HUDEP-2 (cell line): ENCODE data around the gene ARMC8.

Experiments used
- DNase-seq, 76 experiments: peaks; one replicate each; lab custom pipeline; 2025; ENCODE audit not compliant: unreplicated experiment in 76 of 76; lab: John Stamatoyannopoulos, UW

Gene ARMC8

DNA sequence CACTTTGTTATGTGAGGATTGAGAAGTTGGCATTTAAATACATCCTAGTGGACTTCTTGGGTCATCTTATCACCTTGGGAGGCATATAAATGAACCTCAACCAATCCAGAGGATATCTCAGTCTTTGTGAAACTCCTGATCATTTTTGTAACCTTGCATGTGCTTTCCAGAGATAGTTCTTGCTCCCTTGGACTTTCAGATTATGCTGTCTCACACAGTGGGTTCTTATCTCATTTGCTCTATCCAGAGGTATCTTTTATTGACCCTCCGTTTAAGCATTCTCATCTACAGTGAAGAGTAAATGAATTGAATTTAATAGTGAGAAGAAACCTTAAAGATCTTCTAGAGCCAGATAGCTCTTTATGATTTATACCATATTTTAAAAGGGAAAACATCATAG is 10.4 kb downstream of the ARMC8 start:
- peak in 6 of 76 experiments; percentile 22 to 44 (median 39) for DNase-seq

DNA sequence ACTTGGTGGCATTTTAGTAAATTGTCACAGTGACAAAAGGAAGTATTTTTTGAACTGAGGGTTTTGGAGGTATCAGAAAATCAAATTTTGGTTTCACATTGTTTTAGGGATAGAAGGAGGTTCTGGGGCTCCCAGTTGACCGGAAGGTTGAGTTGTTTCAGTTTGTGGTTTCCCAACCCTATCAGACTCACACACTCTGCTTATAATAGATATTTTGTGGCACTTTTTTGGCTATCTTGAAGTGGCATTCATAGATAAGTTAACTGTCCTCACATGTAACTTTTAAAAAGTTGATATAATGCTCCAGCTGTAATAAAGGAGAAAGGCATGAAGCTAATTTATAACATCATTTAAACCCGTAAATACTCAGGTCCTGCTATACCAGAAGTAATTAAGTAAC is 12.8 kb downstream of the ARMC8 start:
- DNase-seq, result peak in 64 of 76 experiments; percentile 1 to 91 (median 63)

DNA sequence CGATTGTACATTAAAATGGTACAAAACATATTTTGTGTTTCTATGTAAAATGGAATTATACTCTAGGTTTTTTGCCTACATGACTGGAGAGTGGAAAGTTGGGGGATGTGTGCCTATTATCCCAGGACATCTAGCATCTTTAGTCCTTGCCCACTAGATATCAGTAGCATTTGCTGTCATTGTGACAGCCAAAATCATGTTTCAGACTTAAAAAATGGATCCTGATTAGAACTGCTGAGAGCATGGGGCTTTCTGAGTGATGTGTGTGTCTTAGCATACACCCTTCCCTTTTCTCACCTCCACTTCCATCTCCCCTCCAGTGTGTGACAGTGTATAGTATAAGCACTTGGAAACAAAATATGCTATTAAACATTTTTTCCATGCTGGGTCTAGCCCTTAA is 13.3 kb downstream of the ARMC8 start:
- peak in 38 of 76 experiments; percentile 10 to 83 (median 54) for DNase-seq

DNA sequence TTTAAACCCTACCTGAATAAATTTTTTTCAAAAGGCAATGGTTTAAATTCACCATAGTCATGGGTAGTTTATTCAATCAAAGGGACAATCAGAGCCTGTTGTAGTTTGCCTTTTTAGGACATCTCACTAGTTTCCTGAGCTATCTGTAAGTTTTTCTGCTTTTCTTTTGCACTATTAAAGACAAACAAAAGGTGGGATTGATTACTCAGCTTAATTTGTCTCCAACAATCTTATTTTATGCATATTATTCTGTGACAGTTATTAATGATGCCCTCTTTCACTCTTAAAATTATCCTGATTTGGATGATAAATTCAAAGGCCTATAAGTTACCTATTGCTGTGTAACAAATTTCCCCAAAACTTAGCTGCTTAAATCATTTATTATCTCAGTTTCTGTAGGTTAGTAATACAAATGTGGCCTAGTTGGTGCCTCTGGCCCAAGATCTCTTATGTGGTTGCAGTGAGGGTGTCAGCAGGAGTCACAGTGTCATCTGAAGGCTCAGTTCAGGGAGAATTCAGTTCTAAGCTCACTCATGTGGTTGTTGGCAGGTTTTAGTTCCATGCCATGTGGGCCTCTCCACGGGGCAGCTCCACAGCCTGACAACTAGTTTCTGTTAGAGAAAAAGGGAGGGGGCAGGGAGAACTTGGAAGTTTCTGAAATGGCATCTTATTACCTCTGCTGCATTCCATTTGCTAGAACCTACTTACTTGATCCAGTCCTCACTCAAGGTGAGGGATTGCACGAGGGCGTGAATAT is 16.0 kb downstream of the ARMC8 start:
- DNase-seq, result peak in 10 of 76 experiments; percentile 4 to 43 (median 20)

DNA sequence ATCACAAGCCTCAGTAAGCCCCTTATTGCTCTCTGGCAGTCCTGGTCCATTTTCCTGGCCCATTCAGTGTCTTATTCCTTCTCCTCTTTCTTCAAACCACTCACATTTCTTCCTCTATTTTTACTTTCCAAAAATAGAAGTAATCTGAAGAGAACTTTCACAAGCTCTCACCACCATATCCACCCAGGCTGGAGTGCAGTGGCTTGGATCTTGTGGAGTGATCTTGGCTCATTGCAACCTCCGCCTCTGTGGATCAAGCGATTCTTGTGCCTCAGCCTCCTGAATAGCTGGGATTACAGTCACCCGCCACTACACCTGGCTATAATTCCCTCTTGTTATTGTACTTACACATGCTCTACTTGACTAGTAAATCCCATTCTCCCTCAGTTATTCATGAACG is 16.8 kb downstream of the ARMC8 start:
- no peak for DNase-seq

DNA sequence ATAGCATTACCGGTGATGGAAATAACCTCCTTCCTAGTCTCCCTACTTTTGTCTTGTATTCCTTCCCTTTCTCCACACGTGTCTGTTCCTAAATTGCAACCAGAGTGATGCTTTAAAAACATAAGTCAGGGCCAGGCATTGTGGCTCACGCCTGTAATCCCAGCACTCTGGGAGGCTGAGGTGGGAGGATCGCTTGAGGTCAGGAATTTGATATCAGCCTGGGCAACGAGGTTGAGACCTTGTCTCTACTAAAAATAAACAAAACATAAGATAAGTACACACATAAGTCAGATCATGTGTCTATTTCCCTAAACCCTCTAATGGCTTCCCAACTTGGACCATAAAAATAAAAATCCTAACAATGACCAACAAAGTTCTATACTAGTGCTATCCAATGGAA is 18.4 kb downstream of the ARMC8 start:
- DNase-seq, result peak in 1 of 76 experiments; percentile 8

DNA sequence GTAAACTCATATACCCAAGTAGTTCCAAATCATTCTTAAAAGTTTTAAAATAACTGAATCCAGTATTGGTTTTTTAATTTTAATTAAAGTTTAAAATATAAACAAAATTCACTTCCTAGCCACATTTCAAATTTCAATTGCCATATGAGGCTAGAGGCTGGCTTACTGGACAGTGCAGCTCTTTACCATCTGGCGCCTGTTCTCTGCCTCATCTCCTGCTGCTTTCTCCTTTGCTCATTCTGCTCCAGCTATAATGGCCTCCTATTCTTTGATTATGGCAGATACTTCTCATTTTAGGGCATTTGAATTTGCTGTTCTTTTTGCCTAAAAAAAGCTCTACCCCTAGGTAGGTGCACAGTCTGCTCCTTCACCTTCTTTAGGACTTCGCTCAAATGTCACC is 19.1 kb downstream of the ARMC8 start:
- DNase-seq, result no peak

DNA sequence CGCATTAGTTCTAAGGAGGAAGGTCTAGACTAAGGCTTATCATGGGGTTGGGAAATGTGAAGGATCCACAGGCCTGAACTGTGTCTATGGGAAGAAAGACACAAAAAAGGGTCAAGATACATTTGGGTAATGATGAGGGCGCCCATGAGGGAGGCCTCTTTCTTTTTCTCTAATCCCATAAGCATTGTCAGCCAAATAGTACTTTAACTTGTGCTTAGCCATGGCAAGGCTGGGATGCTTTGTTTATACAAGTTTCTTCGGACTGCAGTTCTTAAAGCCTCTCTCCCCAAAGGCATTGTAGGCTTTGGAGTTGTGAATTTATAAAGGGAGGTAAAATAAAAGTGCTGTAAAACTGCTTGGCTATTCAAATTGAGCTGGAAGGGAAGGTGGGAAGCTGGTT is 23.4 kb downstream of the ARMC8 start:
- no peak for DNase-seq

DNA sequence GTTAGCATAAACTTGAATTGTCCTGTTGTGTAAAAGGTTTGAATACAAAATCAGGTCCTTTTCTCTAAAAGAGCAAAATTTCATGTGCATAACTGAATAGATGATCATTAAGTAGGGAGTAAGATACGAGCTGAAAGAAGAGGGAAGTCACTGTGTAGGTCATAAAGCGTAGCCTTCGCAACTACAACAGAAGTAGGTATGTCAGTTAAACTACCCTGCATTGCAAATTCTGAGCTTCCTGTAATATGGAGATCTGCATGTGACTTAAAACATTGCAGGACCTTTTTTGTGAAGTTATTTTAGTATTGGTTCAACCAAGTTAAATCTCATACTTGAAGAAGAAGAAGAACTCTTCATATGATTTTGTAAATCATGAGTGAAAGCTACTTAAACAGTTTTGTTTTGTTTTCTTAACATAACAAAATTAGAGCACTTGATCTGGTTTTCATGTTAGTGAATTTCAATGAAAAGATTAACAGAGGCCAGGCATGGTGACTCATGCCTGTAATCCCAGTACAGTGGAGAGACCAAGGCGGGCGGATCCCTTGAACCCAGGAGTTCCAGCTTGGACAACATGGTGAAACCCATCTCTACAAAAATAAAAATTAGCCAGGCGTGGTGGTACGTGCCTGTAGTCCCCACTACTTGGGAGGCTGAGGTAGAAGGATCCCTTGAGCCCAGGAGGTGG is 26.4 kb downstream of the ARMC8 start:
- no peak for DNase-seq

DNA sequence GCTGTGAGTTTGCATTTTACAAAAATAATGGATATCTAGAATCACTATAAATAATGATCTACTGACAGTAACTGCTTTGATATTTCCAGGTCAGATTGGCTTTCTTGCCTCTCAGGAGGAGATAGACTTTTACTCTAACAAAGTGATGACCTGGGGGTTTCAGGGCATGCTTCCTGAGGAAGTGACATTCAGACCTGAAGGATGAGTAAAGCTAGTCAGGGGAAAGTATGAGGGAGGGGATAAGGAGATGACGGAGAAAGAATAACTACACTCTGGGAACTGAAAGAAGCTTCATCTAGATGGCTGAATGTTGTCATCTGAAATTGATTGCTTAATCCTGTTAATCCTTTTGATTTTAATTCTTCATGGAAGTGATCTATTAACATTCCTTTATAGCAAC is 32.2 kb downstream of the ARMC8 start:
- no peak for DNase-seq

DNA sequence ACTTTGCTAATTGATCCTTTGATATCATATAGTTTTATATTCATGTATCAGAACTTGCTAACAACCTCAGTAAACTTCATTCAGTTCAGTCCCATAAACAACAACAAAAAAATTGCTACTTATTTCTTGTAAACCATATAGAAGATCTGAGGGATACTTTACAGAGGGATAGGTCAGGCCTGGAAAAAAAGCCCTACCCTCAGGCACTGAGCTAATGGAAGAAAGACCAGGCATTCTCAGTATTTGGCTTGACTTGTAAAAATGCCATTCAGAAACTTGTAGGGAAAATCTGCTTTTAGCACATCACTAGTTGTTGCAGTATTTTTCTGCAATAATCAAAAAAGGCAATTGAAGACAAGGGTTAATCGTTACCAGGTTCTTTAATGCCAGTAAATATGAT is 33.1 kb downstream of the ARMC8 start:
- DNase-seq, result no peak

DNA sequence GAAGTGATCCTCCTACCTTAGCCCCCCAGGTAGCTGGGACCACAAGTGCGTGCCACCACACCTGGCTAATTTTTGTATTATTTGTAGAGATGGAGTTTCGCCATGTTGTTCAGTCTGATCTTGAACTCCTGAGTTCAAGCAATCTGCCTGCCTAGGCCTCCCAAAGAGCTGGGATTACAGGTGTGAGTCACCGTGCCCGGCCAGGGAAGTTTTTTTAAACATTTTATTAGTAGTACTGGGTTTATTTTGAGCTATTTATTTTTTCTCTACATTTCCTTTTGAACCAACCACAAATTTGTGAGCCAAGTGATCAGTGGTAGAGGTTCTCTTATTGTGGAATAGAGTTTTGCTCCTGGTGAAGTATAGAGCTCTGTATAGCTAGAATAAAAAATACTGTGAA is 33.7 kb downstream of the ARMC8 start:
- DNase-seq, result no peak

DNA sequence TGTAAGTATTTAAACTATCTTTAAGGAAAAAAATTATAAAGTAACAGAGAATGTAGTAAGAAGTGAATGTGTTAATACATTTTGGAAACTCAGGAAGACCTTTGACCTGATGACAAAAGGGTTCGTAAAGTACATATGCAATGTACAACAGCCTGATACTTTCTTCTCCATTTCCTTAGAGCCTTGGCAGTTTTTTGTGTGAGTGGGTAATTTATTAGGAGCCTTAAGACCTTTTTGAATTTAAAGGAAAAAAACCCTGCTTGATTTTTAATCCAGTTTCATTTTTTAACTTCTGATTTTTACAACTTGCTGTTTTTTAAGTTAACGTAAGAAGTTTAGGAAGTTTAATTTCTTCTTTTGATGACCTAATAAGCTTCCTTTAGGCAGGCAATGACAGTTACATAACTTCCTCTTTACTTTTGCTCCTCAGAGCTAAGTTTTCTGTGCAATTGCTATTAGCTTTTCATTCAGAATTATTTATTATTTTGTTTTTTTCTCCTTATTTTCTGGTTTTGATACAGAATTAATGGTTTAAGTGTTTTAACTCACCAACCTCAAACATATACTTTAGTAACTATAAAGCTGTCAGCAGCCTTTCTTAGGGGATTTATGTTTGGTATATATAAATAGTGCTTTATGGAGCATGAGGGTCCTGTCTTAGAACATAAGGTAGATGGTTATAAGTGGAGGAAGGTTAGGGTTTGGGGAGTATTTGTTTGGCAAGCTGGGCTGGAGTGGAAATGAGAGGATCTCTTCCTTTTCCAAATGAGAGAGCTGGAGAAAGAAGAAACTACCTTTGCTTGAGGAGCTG is 35.2 kb downstream of the ARMC8 start:
- no peak for DNase-seq

DNA sequence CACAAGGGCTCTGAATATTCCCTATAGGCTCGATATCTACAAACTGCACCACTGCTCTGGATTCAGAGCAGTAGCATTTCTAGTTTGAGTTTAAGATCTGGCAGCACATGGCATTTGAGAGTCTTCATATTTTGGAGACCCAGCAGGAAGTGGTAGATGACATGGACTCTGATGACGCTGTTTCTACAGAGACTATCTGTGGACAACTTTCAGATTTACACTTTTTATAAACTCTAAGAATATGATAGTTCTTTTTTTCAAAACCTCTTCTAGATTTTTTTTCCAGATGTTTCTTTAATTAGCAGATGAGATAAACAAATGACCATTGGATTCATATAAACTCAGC is 35.8 kb downstream of the ARMC8 start:
- no peak for DNase-seq

DNA sequence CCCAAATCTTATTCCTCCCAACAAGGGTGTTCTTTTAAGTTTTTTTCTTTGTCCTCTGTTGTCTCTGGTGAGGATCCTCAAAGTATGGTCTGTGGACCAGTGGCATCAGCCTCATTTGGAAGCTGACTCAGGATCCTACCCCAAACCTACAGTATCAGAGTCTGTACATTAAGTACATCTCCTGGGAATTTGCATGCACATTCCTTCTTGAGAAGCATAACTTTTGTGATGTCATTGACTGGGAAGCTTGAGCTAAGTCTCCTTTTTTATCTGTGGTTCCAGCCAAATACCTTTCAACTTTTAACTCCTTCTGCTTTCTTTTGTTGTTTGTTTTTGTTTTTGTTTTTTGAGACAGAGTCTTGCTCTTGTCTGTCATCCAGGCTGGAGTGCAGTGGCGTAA is 40.5 kb downstream of the ARMC8 start:
- no peak for DNase-seq

DNA sequence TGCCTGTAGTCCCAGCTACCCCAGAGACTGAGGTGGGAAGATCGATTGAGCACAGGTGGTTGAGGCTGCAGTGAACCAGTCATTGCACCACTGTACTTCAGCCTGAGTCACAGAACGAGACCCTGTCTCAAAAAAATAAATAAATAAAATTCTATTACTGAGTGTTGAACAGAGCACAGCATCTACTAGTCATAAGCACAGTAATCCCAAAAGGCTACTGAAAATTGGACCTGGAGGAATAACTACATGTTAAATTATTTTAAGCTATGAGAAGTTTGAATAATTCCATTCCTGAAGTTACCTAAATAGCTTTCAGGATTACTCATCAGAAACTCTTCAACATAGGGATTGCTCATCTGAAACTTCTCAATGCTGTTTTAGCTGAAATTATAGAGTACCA is 43.4 kb downstream of the ARMC8 start:
- no peak for DNase-seq

DNA sequence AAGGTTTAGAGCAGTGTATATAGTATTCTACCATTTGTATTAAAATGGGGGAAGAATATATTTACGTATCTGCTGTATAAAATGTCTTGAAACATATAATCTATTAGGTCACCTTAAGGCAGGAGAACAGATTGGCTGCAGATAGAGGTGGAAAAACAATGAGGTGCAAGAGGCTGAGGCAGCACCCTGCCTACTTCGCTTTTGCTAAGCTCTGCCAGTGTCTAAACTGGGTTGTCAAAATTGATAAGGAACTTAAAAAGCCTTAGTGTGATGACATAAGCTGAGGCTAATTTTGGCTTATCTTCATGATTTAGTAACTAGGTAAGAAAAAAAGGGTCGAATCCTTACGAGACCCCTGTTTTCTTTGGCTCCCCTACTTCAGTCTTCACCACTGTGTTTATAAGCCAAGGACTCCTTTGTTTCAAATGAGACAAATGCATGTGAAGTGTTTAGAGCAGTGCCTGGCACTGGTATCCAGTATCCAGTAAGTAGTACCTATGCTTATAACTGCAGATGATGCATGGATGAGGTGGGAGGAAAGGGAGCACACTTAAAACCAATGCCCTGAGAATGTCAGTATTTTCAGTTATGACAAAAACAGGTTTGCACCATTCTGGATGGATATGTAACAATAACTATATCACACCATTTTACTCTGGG is 45.7 kb downstream of the ARMC8 start:
- no peak for DNase-seq

DNA sequence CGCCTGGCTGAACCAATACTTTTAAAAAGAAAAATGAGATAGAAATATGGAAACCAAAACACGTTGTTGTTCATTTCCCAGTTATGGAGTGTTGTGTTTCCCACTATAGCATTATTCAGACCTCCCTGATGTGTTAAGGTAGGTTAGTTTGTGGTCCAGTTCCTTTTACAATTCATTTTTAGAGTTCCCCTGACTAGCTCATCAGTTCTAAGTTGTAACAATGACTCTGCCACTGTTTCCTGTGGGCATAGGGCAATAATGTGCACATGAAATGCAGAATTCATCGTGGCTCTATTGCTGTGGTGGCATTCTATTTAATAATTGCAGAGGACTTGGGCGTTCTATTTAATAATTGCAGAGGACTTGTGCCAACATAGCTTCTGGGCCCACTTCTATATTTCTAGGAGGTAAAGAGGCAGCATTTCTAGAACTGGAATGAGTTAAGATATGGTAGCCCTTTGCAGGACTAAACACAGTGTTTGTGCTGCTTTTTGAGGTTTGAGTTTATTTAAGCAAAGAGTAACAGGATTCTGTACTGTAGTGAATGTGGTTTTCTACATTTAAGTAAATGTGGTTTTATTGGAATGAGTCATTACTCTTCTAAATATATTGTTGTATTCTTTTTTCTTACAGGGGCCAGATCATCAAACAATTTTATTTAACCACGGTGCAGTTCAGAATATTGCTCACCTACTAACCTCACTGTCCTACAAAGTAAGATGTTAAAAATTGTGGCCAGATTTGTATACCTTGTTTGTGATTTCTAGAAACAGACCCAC is 47.5 kb downstream of the ARMC8 start:
- DNase-seq, result no peak

DNA sequence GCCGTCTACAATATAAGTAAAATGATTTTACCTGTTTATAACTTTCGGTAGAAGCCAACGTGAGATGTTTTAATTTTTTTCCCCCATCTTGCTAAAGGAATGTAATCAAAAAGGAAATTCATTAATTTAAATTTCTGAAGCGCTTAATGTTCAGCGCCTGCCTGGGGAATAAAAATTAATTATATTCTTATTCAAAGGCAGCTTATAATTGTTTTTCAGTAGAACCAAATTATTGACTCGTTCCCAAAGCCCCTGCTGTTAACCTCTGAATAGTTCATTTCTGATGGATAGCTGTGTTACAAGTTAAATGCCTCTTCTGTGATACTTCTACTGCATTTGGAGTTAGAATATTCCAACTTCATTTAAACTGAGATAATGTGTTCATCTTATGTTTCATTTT is 51.6 kb downstream of the ARMC8 start:
- DNase-seq, result no peak

DNA sequence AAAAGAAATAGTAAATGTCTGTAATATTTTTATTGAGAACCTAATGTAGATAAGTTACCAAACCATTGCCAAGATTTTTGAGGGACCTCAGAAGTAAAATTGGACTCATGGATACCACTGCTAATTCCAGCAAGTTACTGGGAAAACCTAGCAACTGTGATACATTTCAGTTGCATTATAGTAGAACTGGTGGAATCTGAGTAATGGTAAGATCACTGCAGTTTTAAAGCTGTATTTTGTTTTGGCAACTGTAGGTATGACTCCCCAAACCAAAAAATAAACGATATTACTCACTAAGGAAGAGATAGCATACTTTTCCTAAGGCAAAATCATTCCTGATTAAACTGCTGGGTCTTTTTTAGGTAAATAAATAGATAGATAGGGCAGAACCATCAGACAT is 54.0 kb downstream of the ARMC8 start:
- no peak for DNase-seq
